H1 (cell line): Measurements from ENCODE around the gene CDK4. TPM values are rescaled to one million over a fixed set of nuclear protein-coding genes. Genes with fewer than 3 reads are reported as not detected.

Experiments used
- CTCF ChIA-PET: fragments of 300-600 bp; sonication (Branson Sonifier 250); formaldehyde crosslinking; loops from one replicate; lab custom pipeline; 2021; ENCODE audit not compliant: partially characterized antibody; lab: Charles Lee
- POLR2A ChIA-PET: fragments of 300-600 bp; sonication (Branson Sonifier 250); formaldehyde crosslinking; loops from one replicate; lab custom pipeline; 2021; ENCODE audit warnings: inconsistent platforms; ENCODE audit not compliant: partially characterized antibody; lab: Charles Lee
- DNase-seq, 2 experiments: peaks; one replicate each; pipeline versions ENCODE4 v3.0.0 to v3.0.0-alpha.2; 2010 to 2022; ENCODE audit warnings: low spot score in 2 of 2, low read depth in 1 of 2, mixed read lengths in 1 of 2
- FAIRE-seq: peaks from 2 replicates; lab custom pipeline; 2011; peaks lifted over from hg19 to GRCh38; lab: Jason Lieb, UNC
- H2AFZ ChIP-seq: 2 replicates; pipeline ENCODE4 v1.8.1; 2012; ENCODE audit warnings: low read length, inconsistent platforms
- H2AK5ac ChIP-seq: 2 replicates; pipeline ENCODE4 v1.6.1; 2013; ENCODE audit warnings: low read depth, low read length
- H2BK120ac ChIP-seq: replicated peaks from 2 replicates; pipeline ENCODE3; 2013; ENCODE audit warnings: low read depth, low read length, inconsistent platforms
- H2BK12ac ChIP-seq: 2 replicates; pipeline ENCODE4 v1.6.1; 2013; ENCODE audit warnings: low read depth, low read length
- H2BK15ac ChIP-seq: 2 replicates; pipeline ENCODE4 v1.6.1; 2013; ENCODE audit warnings: low read length
- H2BK20ac ChIP-seq: 2 replicates; pipeline ENCODE4 v1.6.1; 2013; ENCODE audit warnings: low read length
- H2BK5ac ChIP-seq: 2 replicates; pipeline ENCODE4 v1.6.1; 2013; ENCODE audit warnings: low read depth, low read length
- H3K14ac ChIP-seq: 2 replicates; pipeline ENCODE4 v1.6.1; 2013; ENCODE audit warnings: inconsistent platforms; ENCODE audit not compliant: insufficient read length
- H3K18ac ChIP-seq: 2 replicates; pipeline ENCODE4 v1.6.1; 2013; ENCODE audit warnings: low read length; ENCODE audit errors: extremely low read depth
- H3K23ac ChIP-seq: 2 replicates; pipeline ENCODE4 v1.6.1; 2013; ENCODE audit warnings: inconsistent platforms; ENCODE audit not compliant: insufficient read length
- H3K23me2 ChIP-seq: 2 replicates; pipeline ENCODE4 v1.6.1; 2013; ENCODE audit warnings: low read depth, low read length
- H3K27ac ChIP-seq: 2 replicates; pipeline ENCODE4 v1.6.1; 2011; ENCODE audit warnings: low read depth, low read length, inconsistent platforms
- H3K27me3 ChIP-seq, 4 experiments: replicated peaks in 1 of 4; 1 replicate in 1 of 4; 2 replicates in 3 of 4; pipeline versions ENCODE4 v1.6.1 to v1.8.1; 2011 to 2013; ENCODE audit warnings: low read length in 3 of 4, mild to moderate bottlenecking in 3 of 4, inconsistent platforms in 2 of 4, mixed read lengths in 2 of 4, moderate library complexity in 1 of 4; ENCODE audit not compliant: control insufficient read depth in 3 of 4, insufficient read depth in 3 of 4; ENCODE audit errors: extremely low read depth in 1 of 4
- H3K36me3 ChIP-seq, 4 experiments: 2 replicates each; pipeline versions ENCODE4 v1.6.1 to v1.8.1; 2011 to 2013; ENCODE audit warnings: mild to moderate bottlenecking in 4 of 4, low read length in 3 of 4, moderate library complexity in 2 of 4, control low read depth in 1 of 4, inconsistent platforms in 1 of 4; ENCODE audit not compliant: insufficient read depth in 4 of 4, control insufficient read depth in 2 of 4
- H3K4ac ChIP-seq: replicated peaks from 2 replicates; pipeline ENCODE3; 2013; ENCODE audit warnings: low read length, low read depth, mixed read lengths, inconsistent platforms; ENCODE audit not compliant: insufficient read length
- H3K4me1 ChIP-seq, 4 experiments: replicated peaks in 1 of 4; 1 replicate in 1 of 4; 2 replicates in 3 of 4; pipeline versions ENCODE4 v1.6.1 to v1.8.1; 2011 to 2013; ENCODE audit warnings: low read length in 3 of 4, inconsistent platforms in 2 of 4, mixed read lengths in 1 of 4; ENCODE audit not compliant: insufficient read depth in 4 of 4, control insufficient read depth in 3 of 4
- H3K4me2 ChIP-seq, 2 experiments: 2 replicates each; pipeline versions ENCODE4 v1.6.1 to v1.8.1; 2011 to 2013; ENCODE audit warnings: low read depth in 2 of 2, low read length in 2 of 2, control low read depth in 1 of 2, inconsistent platforms in 1 of 2, mild to moderate bottlenecking in 1 of 2; ENCODE audit not compliant: insufficient read depth in 1 of 2
- H3K4me3 ChIP-seq, 4 experiments: fragments of 200-600, 300-600 bp in 1 of 4; sonication (generic), shearing (Covaris generic), sonication (Bioruptor Twin) in 1 of 4; 2 replicates each; pipeline versions ENCODE4 v1.5.1 to v1.8.1; 2011 to 2016; ENCODE audit warnings: low read length in 4 of 4, low read depth in 3 of 4, control low read depth in 2 of 4, inconsistent platforms in 2 of 4, mild to moderate bottlenecking in 2 of 4, mixed read lengths in 1 of 4, moderate library complexity in 1 of 4; ENCODE audit not compliant: insufficient read depth in 2 of 4; ENCODE audit errors: extremely low read depth in 1 of 4
- H3K56ac ChIP-seq: replicated peaks from 2 replicates; pipeline ENCODE3; 2013; ENCODE audit warnings: low read depth, mild to moderate bottlenecking, mixed read lengths, low read length, inconsistent platforms; ENCODE audit not compliant: insufficient read length
- H3K79me1 ChIP-seq: 2 replicates; pipeline ENCODE4 v1.6.1; 2013; ENCODE audit warnings: low read depth, low read length, control low read depth
- H3K79me2 ChIP-seq, 2 experiments: 2 replicates each; pipeline versions ENCODE4 v1.6.1 to v1.8.1; 2012 to 2013; ENCODE audit warnings: low read length in 2 of 2, mild to moderate bottlenecking in 2 of 2, inconsistent platforms in 1 of 2; ENCODE audit not compliant: insufficient read depth in 2 of 2, control insufficient read depth in 1 of 2
- H3K9ac ChIP-seq, 4 experiments: replicated peaks in 1 of 4; 1 replicate in 1 of 4; 2 replicates in 3 of 4; pipeline versions ENCODE4 v1.6.1 to v1.8.1; 2011 to 2013; ENCODE audit warnings: low read depth in 3 of 4, low read length in 3 of 4, control low read depth in 2 of 4, mild to moderate bottlenecking in 2 of 4, moderate library complexity in 2 of 4, inconsistent platforms in 1 of 4; ENCODE audit errors: extremely low read depth in 1 of 4
- H3K9me3 ChIP-seq, 2 experiments: 2 replicates each; pipeline versions ENCODE4 v1.6.1 to v1.8.1; 2012 to 2013; ENCODE audit warnings: mild to moderate bottlenecking in 2 of 2, moderate library complexity in 2 of 2, control low read depth in 1 of 2, inconsistent platforms in 1 of 2, low read depth in 1 of 2, low read length in 1 of 2, mixed read lengths in 1 of 2; ENCODE audit not compliant: insufficient read depth in 2 of 2
- H4K20me1 ChIP-seq, 2 experiments: replicated peaks in 1 of 2; 2 replicates each; pipeline versions ENCODE3 to v1.8.1; 2011 to 2013; ENCODE audit warnings: inconsistent platforms in 2 of 2, low read length in 2 of 2, mild to moderate bottlenecking in 1 of 2; ENCODE audit not compliant: insufficient read depth in 2 of 2, control insufficient read depth in 1 of 2
- H4K5ac ChIP-seq: 2 replicates; pipeline ENCODE4 v1.6.1; 2013; ENCODE audit warnings: low read length, low read depth, mixed read lengths, inconsistent platforms; ENCODE audit not compliant: insufficient read length
- H4K8ac ChIP-seq: 2 replicates; pipeline ENCODE4 v1.8.0; 2013; ENCODE audit warnings: mild to moderate bottlenecking, moderate library complexity, low read length, inconsistent platforms; ENCODE audit not compliant: insufficient read depth; ENCODE audit errors: extremely low read depth
- H4K91ac ChIP-seq: replicated peaks from 2 replicates; pipeline ENCODE3; 2013; ENCODE audit warnings: low read length, mixed read lengths, inconsistent platforms; ENCODE audit not compliant: insufficient read length
- BACH1 ChIP-seq: IDR thresholded peaks from 2 replicates; pipeline ENCODE4 v1.6.1; 2012; ENCODE audit warnings: low read length, improper control_type of control experiment
- BCL11A ChIP-seq, 2 experiments: IDR thresholded peaks; one replicate each; pipeline ENCODE4 v1.6.1; 2011; ENCODE audit warnings: low read depth in 2 of 2, low read length in 2 of 2, mild to moderate bottlenecking in 2 of 2
- CBX5 ChIP-seq: fragments of 300-800, 300-1000 bp; sonication (generic); IDR thresholded peaks from 2 replicates; pipeline ENCODE4 v1.7.1; 2016; ENCODE audit warnings: antibody characterized with exemption, low read length, low read depth
- HDAC6 ChIP-seq: IDR thresholded peaks from one replicate; pipeline ENCODE4 v1.7.1; 2012; ENCODE audit warnings: low read depth, mild to moderate bottlenecking, inconsistent platforms, low read length, moderate library complexity
- SIX5 ChIP-seq: IDR thresholded peaks from 2 replicates; pipeline ENCODE4 v1.6.1; 2011; ENCODE audit warnings: mild to moderate bottlenecking, low read depth, low read length
- SP2 ChIP-seq: IDR thresholded peaks from 2 replicates; pipeline ENCODE4 v1.6.1; 2012; ENCODE audit warnings: mild to moderate bottlenecking, low read length, inconsistent platforms
- whole genome bisulfite sequencing, 2 experiments: shearing (Covaris generic) in 1 of 2; methylation state at CpG; one replicate each; pipeline versions ENCODE4 v1.1.6 to v1.1.7; 2013 to 2015; ENCODE audit warnings: low lambda C conversion rate in 2 of 2, mixed read lengths in 2 of 2, inconsistent platforms in 1 of 2, low coverage in 1 of 2, missing lambda C conversion rate in 1 of 2; ENCODE audit not compliant: insufficient replicate concordance in 2 of 2, insufficient coverage in 1 of 2, insufficient read length in 1 of 2; ENCODE audit errors: extremely low coverage in 1 of 2, missing lambda C conversion rate in 1 of 2; 5-methylcytosine and 5-hydroxymethylcytosine counted together
- polyA plus RNA-seq, 7 experiments: library from polyadenylated mRNA; depleted of rRNA in 3 of 7; stranded (reverse) in 5 of 7; unstranded in 2 of 7; fragments of >200 nt in 5 of 7; fragments of 200-250 nt in 2 of 7; gene quantifications; 1 replicate in 5 of 7; 2 replicates in 1 of 7; 4 replicates in 1 of 7; pipeline versions ENCODE4 v1.2.1 to v1.2.3, GENCODE V29; 2011 to 2013; ENCODE audit warnings: missing spikeins in 2 of 7, mixed read lengths in 2 of 7
- total RNA-seq: library from RNA; stranded (reverse); fragmentation: NEBNext Ultra II Directional; extraction: Animal tissue kit (Norgen Biotek cat#: 25700); gene quantifications from 2 replicates; pipeline ENCODE4 v1.2.1, GENCODE V29; 2021

Gene CDK4
- total and polyA plus RNA-seq, 2 of the 8 experiments (the other 6 are each of a cell fraction or from before 2014, with no cell fraction given): 174 to 368 TPM

DNA sequence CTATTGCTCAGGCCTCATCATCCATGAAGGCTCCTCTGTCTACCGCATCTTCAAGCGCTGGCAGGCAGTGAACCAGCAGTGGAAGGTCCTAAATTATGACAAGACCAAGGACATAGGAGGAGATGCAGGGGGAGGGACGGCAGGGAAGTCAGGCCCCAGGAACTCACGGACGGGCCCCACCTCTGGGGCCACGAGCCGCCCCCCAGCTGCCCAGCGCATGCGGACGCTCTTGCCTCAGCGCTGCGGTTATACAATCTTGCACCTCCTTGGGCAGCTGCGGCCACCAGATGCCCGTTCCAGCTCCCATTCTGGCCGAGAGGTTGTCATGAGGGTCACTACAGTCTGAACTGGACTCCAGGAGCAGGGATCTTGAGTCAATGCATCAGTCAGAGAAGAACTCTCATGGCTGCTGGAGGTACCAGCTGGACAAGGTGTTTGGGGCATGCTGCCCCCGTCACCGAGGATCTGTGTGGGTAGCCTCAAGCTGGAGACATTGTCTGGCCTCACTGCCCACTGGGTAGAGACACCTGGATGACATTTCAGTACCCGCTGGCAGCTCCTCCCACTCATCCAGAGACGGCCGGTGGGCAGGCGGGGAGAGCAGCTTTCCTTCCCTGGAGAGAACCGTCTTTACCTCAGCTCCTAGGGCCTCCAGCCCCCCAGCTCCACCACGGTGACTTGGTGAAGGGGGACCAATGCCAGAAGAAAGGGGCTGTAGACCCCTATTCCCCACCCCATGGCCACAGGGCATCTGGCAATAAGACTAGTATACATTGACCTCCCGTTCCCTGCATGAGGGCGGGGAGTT lies 6.6 kb upstream of the CDK4 start:
- H3K56ac ChIP-seq: no peak overlapping the region
- no peak for FAIRE-seq
- H3K4ac ChIP-seq: no peak overlapping the region
- H3K4me2 ChIP-seq: no peak overlapping the region
- H3K4me1 ChIP-seq: peaks cover 2 to 16% (median 4%) of the 10 kb centered on the region in 4 experiments
- H3K79me2 ChIP-seq: no peaks in the 10 kb centered on the region
- WGBS, 2 experiments: 89% methylated on average over 25 of the region's 25 CpGs; no CpG with 5 or more reads in 1 of the 2 experiments
- H2AFZ ChIP-seq: no peak overlapping the region
- peaks cover 7% of the 10 kb centered on the region for H3K23me2 ChIP-seq
- peaks cover 0 to 4% (median 0%) of the 10 kb centered on the region in 4 experiments; a peak in 2 of 8 replicates for H3K36me3 ChIP-seq
- H2BK12ac ChIP-seq: no peak overlapping the region
- no peak overlapping the region for H2BK5ac ChIP-seq
- no peak overlapping the region for H4K8ac ChIP-seq
- TF ChIP-seq SIX5 (no peak), SP2 (no peak), HDAC6 (no peak), BCL11A (IDR thresholded peaks at IDR 0.05; ENCODE audit: low read depth in 2 of 2, low read length in 2 of 2) (no peak), CBX5 (no peak), BACH1 (no peak)
- TF ChIP-seq, all 59 proteins: peak for 0
- Histone ChIP-seq H3K79me1 (no peaks in the 10 kb centered on the region), H3K9ac (no peak overlapping the region), H3K18ac (no peak overlapping the region), H2BK20ac (no peak overlapping the region), H3K23ac (no peak overlapping the region), H3K4me3 (no peak overlapping the region), H3K9me3 (no peaks in the 10 kb centered on the region), H2BK15ac (no peak overlapping the region), H3K27me3 (peaks cover 8 to 34% (median 28%) of the 10 kb centered on the region in 4 experiments), H2AK5ac (no peak overlapping the region), H3K14ac (no peak overlapping the region), H3K27ac (no peak overlapping the region), H4K20me1 (peaks cover 3 to 15% of the 10 kb centered on the region in 2 experiments), H4K91ac (no peak overlapping the region), H4K5ac (no peak overlapping the region), H2BK120ac (no peak overlapping the region)
- no peak for DNase-seq
- POLR2A ChIA-PET: interaction anchor here (0.6 to 5.4 kb wide), 9 partner anchors 8 to 153 kb away, joined by 3 to 21 read pairs (median 3); partner anchors contain the start of genes EEF1AKMT3, METTL1 and TSPAN31
- CTCF ChIA-PET: interaction anchor here (0.8 to 3.9 kb wide), 13 partner anchors 8 to 140 kb away, joined by 3 to 28 read pairs (median 7); partner anchors contain the start of genes CYP27B1, EEF1AKMT3, METTL1 and TSFM
